RWPE1 (cell line): ENCODE data around the gene VPS11.

ENCODE experiments used
- CTCF ChIA-PET: fragments of 350-600 bp; sonication (Branson Sonifier 250); formaldehyde crosslinking; extraction: SDS; loops from one replicate; lab custom pipeline; 2021; lab: Yijun Ruan, JAX
- POLR2A ChIA-PET: fragments of 400-600 bp; formaldehyde crosslinking; extraction: SDS; loops from one replicate; lab custom pipeline; 2020; ENCODE audit warnings: antibody characterized with exemption; ENCODE audit not compliant: low non-redundant PET; lab: Yijun Ruan, JAX
- DNase-seq: peaks from one replicate; pipeline ENCODE4 v3.0.0; 2012; ENCODE audit warnings: low spot score
- H3K27ac ChIP-seq: fragments of 450-650 bp; 2 replicates; pipeline ENCODE4 v1.5.1; 2017
- TF ChIP-seq, protein P1 (sequence below): fragments of 450-650 bp; conservative IDR thresholded peaks from 2 replicates; pipeline ENCODE4 v1.5.1; 2017; ENCODE audit warnings: low read depth, mild to moderate bottlenecking

Gene VPS11

DNA sequence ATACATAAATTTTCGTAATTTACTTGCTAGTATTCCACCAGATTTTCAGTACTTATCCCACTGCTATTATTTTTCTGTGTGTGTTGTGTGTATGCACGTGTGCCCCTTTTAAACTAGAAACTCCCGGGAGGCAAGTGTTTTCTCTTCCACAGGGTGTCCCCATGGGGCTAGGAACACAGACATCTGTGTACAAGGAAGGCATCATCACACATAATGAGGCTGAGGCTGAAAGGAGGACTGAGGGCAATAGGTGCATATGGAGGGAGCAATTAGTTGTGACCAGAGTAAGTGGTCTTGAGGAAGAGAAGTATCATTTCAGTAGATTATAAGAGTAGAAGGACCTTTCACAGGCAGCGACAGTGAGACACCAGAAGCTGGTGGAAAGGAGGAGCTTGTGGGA lies 36.2 kb downstream of the VPS11 start:
- H3K27ac ChIP-seq, result peak overlapping the region; percentile 97
- DNase-seq, result no peak
- ChIA-PET POLR2A (no interaction called here), CTCF (no interaction called here)
- TF ChIP-seq, protein P1, sequence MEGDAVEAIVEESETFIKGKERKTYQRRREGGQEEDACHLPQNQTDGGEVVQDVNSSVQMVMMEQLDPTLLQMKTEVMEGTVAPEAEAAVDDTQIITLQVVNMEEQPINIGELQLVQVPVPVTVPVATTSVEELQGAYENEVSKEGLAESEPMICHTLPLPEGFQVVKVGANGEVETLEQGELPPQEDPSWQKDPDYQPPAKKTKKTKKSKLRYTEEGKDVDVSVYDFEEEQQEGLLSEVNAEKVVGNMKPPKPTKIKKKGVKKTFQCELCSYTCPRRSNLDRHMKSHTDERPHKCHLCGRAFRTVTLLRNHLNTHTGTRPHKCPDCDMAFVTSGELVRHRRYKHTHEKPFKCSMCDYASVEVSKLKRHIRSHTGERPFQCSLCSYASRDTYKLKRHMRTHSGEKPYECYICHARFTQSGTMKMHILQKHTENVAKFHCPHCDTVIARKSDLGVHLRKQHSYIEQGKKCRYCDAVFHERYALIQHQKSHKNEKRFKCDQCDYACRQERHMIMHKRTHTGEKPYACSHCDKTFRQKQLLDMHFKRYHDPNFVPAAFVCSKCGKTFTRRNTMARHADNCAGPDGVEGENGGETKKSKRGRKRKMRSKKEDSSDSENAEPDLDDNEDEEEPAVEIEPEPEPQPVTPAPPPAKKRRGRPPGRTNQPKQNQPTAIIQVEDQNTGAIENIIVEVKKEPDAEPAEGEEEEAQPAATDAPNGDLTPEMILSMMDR, result no peak

DNA sequence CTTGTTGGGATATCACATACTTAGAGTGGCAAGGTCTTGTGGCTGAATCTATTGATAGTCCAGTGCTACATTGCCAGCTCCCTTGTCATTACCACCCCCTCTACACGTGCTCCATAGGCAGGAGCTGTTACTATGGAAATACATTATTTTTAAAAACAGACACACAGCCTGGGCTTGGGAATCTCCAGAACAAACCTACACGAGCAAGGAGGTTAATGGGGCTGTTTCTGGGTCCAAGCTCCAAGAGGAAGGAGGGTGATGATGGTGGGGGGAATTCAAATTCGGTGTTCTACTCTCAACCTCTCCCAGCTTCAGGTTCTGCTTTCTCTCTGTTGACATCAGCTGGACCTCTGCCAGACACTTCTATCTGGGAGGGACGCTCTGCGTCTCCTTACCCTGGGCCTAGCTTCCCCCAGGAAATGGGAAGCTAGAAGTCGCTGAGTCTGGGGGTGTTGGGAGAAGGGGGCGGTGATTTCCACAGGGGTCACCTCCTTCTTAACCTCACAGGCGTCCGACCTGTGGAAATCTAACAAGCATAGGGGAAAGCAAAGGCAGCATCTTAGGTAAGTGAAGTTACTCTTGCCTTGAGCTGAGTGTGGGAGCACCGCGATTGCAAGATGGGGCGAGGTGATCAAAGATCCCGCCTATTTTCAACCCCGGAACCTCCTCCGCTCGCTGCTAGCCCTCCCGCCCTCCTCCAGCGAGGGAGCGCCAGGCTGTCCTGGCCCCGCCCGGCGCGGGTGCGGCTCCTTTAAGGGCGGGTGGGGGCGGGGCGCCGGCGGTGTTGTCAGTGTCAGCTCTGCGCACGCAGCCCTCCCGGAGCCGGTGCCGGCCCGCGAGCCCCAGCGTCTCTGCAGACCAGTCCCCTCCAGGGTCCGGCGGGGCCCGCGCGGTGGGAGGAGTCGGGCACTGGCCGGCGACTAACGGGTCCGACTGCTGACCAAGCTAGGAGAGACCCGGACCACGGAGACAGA lies 39.2 kb downstream of the VPS11 start, which contains the start of gene C2CD2L:
Gene C2CD2L, plus strand, starts transcription at position 781 of the 974 bp plus-strand sequence. CDS start 398 bp downstream, outside the sequence.
- H3K27ac ChIP-seq, result peak within 1 kb of the TSS; percentile 87
- peak; percentile 91 for DNase-seq
- TF ChIP-seq, protein P1, result no peak
- CTCF ChIA-PET, result interaction anchor here (0.6 to 1.1 kb wide), 3 partner anchors 12 to 535 kb away, joined by 3 read pairs; partner anchors contain the start of gene CBL
- POLR2A ChIA-PET, result no interaction called here

DNA sequence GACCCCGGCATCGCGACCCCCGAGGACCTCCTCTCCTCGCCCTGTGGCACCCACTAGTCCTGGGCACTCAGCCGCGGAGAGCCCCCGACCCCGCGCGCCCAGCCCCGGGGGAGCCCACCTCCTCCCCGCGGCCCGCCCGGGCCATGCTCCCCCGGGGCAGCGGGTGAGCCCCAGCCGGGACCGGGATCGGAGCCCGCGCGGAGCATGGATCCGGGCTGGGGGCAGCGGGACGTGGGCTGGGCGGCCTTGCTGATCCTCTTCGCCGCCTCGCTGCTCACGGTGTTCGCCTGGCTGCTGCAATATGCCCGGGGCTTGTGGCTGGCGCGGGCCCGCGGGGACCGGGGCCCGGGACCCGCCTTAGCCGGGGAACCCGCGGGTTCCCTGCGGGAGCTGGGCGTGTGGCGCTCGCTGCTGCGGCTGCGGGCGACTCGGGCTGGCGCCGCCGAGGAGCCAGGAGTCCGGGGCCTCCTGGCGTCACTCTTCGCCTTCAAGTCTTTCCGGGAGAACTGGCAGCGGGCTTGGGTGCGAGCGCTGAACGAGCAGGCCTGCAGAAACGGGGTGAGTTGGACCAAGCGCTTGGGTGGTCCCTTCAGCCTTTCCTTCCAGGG lies 40.0 kb downstream of the VPS11 start:
- ChIA-PET POLR2A (interaction anchor here (0.5 kb wide), 1 partner anchor 11 kb away, joined by 4 read pairs; no protein-coding TSS in a partner anchor), CTCF (interaction anchor here (1.0 to 1.1 kb wide), 2 partner anchors 12 to 98 kb away, joined by 3 read pairs; partner anchors contain the start of gene CBL)
- TF ChIP-seq, protein P1, result no peak
- peak; percentile 24 for DNase-seq
- peak overlapping the region; percentile 87 for H3K27ac ChIP-seq

GRCh38 chr11:119108146-119108856 lies 40.7 kb downstream of the VPS11 start:
- peak; percentile 81 for DNase-seq

GRCh38 chr11:119108857-119109221 lies 41.2 kb downstream of the VPS11 start:
- POLR2A ChIA-PET, result no interaction called here
- TF ChIP-seq, protein P1, result no peak
- H3K27ac ChIP-seq, result peak overlapping the region; percentile 87
- no peak for DNase-seq
- CTCF ChIA-PET, result interaction anchor here (0.5 to 0.9 kb wide), 2 partner anchors 9 to 12 kb away, joined by 3 read pairs; no protein-coding TSS in a partner anchor

More at GRCh38 chr11:119108146-119108856, 40.7 kb downstream of the VPS11 start:
- POLR2A ChIA-PET, result interaction anchor here (0.5 kb wide), 1 partner anchor 11 kb away, joined by 4 read pairs; no protein-coding TSS in a partner anchor
- TF ChIP-seq, protein P1, result no peak
- CTCF ChIA-PET, result interaction anchor here (0.5 kb wide), 1 partner anchor 12 kb away, joined by 3 read pairs; no protein-coding TSS in a partner anchor
- peak overlapping the region; percentile 87 for H3K27ac ChIP-seq
